Stimulated activated CD4-positive, alpha-beta T cell treated with anti-CD3 and anti-CD28 coated beads, Interleukin-15, amount 100 ng/mL, for 48 hours (primary cell): ENCODE measurements around the gene MPC1L.
A peak's percentile ranks its signal among the peaks of the same experiment; 100 is the strongest.

Experiments
- DNase-seq, 2 donors: peaks; one replicate each; pipeline ENCODE4 v3.0.0-alpha.2; 2020; ENCODE audit warnings: low read depth in 2 of 2

MPC1L gene

GRCh38 chrX:40628506-40628905, 5.3 kb downstream of the MPC1L start:
- DNase-seq = no peak

GRCh38 chrX:40632199-40632598, 9.0 kb downstream of the MPC1L start:
- no peak for DNase-seq

DNA sequence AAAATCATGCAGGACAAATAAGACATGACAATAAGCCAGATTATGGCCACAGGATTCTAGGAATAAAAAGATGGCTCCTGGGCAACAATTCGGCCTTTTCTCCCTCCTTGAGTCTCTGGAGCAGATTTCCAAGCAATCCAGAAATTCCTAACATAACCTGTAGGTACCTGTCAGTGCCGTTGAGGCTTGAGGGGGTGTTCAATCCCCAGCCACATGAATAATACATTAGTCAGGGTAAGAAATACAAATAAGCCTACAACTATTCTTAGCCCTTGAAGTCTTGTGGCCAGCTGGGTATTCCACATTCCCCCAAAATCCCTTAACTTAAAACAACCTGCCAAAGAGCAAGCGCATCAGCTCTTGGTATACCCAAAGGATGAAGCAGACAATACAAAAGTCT, 14.5 kb downstream of the MPC1L start:
- DNase-seq = no peak

- DNase-seq = no peak
Measured at GRCh38 chrX:40644176-40644575, 20.9 kb downstream of the MPC1L start.

GRCh38 chrX:40644821-40645358, 21.7 kb downstream of the MPC1L start:
- no peak for DNase-seq

- DNase-seq = no peak
Measured at GRCh38 chrX:40646489-40647306, 23.5 kb downstream of the MPC1L start.

- DNase-seq = peak; percentile 82 to 95
Measured at GRCh38 chrX:40647307-40648197, 24.3 kb downstream of the MPC1L start, which contains the start of gene CXorf38. CXorf38 (minus strand) TSS chrX:40647561; CDS start chrX:40647520, 41 bp downstream.

DNA sequence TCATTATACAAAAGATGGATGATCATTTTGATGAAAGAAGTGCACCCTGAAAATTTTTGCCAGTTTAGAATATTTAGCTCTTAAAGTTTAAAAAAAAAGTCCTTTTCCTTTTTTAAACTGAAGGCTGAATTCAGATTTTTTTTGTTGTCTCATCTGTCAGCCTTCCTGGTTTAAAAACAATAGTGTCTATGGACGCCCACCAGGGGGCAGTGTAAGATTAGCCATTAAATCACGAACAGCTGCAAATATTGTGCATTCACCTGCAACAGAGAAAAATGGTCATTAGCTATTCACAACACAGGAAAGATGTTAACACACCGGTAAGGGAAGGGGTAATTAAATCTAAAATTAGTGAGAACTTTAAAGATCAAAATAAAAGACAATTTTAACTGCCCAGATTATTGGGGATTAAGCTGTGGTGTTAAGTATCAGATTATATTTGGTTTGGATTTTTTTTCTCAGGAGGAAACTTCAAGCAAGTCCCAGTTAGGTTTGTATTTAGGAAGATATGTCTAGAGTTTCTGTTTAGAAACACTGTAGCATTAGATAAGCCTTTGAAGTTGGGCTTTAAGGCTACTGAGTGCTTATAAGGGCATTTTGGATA, 28.5 kb downstream of the MPC1L start:
- peak in 1 of 2 donors; percentile 67 for DNase-seq

GRCh38 chrX:40652664-40653063, 29.4 kb downstream of the MPC1L start:
- no peak for DNase-seq

- DNase-seq = no peak
Measured at GRCh38 chrX:40653535-40653934, 30.3 kb downstream of the MPC1L start.

- no peak for DNase-seq
Measured at GRCh38 chrX:40660381-40660780, 37.2 kb downstream of the MPC1L start.

DNA sequence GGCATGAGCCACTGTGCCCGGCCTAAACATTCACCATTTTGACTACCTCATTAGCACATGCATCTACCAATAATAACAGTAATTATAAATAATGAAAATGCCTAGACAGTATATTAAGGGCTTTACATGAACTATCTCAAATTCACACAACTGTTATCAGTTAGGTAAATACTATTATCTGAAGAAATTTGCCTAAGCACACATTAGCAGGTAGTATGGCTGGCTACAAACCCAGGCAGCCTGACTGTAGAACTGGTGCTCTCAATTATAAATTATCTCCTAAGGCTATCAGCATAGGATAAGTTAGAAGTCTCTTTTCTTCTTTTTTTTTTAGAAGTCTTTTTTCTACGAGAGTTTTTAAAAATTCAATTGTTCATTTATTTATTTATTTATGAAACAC, 38.3 kb downstream of the MPC1L start:
- DNase-seq = no peak

- DNase-seq = no peak
Measured at GRCh38 chrX:40663078-40663740, 40.0 kb downstream of the MPC1L start.

- no peak for DNase-seq
Measured at GRCh38 chrX:40663880-40664630, 40.8 kb downstream of the MPC1L start.

- DNase-seq = no peak
Measured at GRCh38 chrX:40671126-40671525, 47.9 kb downstream of the MPC1L start.
